ENCODE results near the gene FBXW11.

DNA sequence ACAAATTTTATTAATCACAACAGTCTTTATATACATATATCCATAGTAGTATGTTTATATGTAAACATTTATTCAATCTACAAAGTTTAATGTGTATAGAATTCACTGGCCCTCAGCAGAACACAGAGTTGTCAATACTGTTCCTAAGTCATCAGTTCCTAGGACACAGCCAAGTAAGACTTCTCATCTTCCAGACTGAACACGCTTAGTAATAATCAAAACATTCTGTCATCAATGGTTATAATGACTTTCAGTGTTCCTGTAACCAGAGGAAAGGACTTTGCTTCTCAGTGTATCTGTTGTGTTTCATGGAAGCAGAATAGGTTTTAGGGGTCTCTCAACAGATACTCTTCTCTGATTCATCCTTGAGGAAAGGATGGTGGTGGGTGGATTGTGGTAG is 138.7 kb downstream of the FBXW11 start:
- TF ChIP-seq, protein P1, sequence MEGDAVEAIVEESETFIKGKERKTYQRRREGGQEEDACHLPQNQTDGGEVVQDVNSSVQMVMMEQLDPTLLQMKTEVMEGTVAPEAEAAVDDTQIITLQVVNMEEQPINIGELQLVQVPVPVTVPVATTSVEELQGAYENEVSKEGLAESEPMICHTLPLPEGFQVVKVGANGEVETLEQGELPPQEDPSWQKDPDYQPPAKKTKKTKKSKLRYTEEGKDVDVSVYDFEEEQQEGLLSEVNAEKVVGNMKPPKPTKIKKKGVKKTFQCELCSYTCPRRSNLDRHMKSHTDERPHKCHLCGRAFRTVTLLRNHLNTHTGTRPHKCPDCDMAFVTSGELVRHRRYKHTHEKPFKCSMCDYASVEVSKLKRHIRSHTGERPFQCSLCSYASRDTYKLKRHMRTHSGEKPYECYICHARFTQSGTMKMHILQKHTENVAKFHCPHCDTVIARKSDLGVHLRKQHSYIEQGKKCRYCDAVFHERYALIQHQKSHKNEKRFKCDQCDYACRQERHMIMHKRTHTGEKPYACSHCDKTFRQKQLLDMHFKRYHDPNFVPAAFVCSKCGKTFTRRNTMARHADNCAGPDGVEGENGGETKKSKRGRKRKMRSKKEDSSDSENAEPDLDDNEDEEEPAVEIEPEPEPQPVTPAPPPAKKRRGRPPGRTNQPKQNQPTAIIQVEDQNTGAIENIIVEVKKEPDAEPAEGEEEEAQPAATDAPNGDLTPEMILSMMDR (IDR thresholded peaks at IDR 0.05; ENCODE audit: poor library complexity, severe bottlenecking), result no peak
- TF ChIP-seq EZH2 (IDR thresholded peaks at IDR 0.05; ENCODE audit: borderline replicate concordance, insufficient read depth, low read length, poor library complexity, severe bottlenecking), result no peak
